K562 (cell line): ENCODE measurements around the gene VGLL2. TPM values are rescaled to one million over a fixed set of nuclear protein-coding genes. Genes with fewer than 3 reads are reported as not detected.

Experiments used
- ATAC-seq: fragments of 200-7000 bp; cut with Tn5 transposase; 3 replicates; pipeline ENCODE4 v1.9.1; 2020; ENCODE audit warnings: moderate library complexity
- BruUV-seq: library from RNA; stranded (reverse); fragments of 400-500 nt; replicated peaks from 2 replicates; lab custom pipeline; 2021; lab: Mats Ljungman, UMichigan
- CTCF ChIA-PET: fragments of 300-600 bp; formaldehyde crosslinking; extraction: SDS; loops from one replicate; lab custom pipeline; 2021; ENCODE audit warnings: low intra/inter-chr PET ratio; lab: Yijun Ruan, JAX
- POLR2A ChIA-PET: fragments of 300-600, 350-650 bp; sonication (Branson Sonifier 250); formaldehyde crosslinking; extraction: SDS; loops from one replicate; lab custom pipeline; 2021; ENCODE audit warnings: antibody characterized with exemption, inconsistent platforms; lab: Yijun Ruan, JAX
- DNase-seq, 4 experiments: peaks; one replicate each; pipeline versions ENCODE4 v3.0.0 to v3.0.0-alpha.2; 2011 to 2018; ENCODE audit warnings: low spot score in 3 of 4, mixed read lengths in 3 of 4; ENCODE audit errors: extremely low read depth in 1 of 4
- FAIRE-seq: peaks from 2 replicates; lab custom pipeline; 2011; peaks lifted over from hg19 to GRCh38; lab: Jason Lieb, UNC
- H2AFZ ChIP-seq: 2 replicates; pipeline ENCODE4 v1.6.0; 2011; ENCODE audit warnings: low read depth, low read length, control low read depth, inconsistent platforms
- H3K27ac ChIP-seq: fragments of 200-600 bp; 3 replicates; pipeline ENCODE4 v1.8.0; 2011; ENCODE audit warnings: low read depth, mild to moderate bottlenecking, control low read depth, inconsistent platforms, low read length, moderate library complexity, mixed read lengths; ENCODE audit errors: extremely low read depth
- H3K27me3 ChIP-seq, 2 experiments: fragments of 300-600 bp in 1 of 2; 2 replicates in 1 of 2; 3 replicates in 1 of 2; pipeline versions ENCODE4 v1.6.0 to v1.8.0; 2011; ENCODE audit warnings: inconsistent platforms in 2 of 2, low read length in 2 of 2, mild to moderate bottlenecking in 1 of 2, mixed read lengths in 1 of 2, moderate library complexity in 1 of 2; ENCODE audit not compliant: control insufficient read depth in 2 of 2, insufficient read depth in 2 of 2
- H3K36me3 ChIP-seq: fragments of 300-600 bp; 3 replicates; pipeline ENCODE4 v1.8.0; 2011; ENCODE audit warnings: mild to moderate bottlenecking, low read length, inconsistent platforms; ENCODE audit not compliant: control insufficient read depth, insufficient read depth
- H3K4me1 ChIP-seq, 2 experiments: fragments of 200-600 bp in 1 of 2; replicated peaks in 1 of 2; 2 replicates in 1 of 2; 3 replicates in 1 of 2; pipeline versions ENCODE4 v1.5.1 to v1.8.0; 2011; ENCODE audit warnings: inconsistent platforms in 2 of 2, low read length in 2 of 2, mild to moderate bottlenecking in 1 of 2, mixed read lengths in 1 of 2, moderate library complexity in 1 of 2; ENCODE audit not compliant: control insufficient read depth in 2 of 2, insufficient read depth in 2 of 2
- H3K4me2 ChIP-seq: 2 replicates; pipeline ENCODE4 v1.6.1; 2011; ENCODE audit warnings: low read length, control low read depth, inconsistent platforms, mixed read lengths; ENCODE audit not compliant: insufficient read depth
- H3K4me3 ChIP-seq: fragments of 200-600 bp; sonication (generic), shearing (Covaris generic); 2 replicates; pipeline ENCODE4 v1.5.1; 2016; ENCODE audit warnings: control low read depth, inconsistent platforms
- H3K79me2 ChIP-seq: fragments of 200-600 bp; 3 replicates; pipeline ENCODE4 v1.8.0; 2011; ENCODE audit warnings: low read length, inconsistent platforms; ENCODE audit not compliant: control insufficient read depth, insufficient read depth
- H3K9ac ChIP-seq, 2 experiments: 2 replicates each; pipeline versions ENCODE4 v1.6.0 to v1.6.1; 2011; ENCODE audit warnings: low read depth in 2 of 2, low read length in 2 of 2, control low read depth in 1 of 2, inconsistent platforms in 1 of 2, mild to moderate bottlenecking in 1 of 2, mixed read lengths in 1 of 2; ENCODE audit not compliant: insufficient read depth in 1 of 2
- H3K9me1 ChIP-seq: one replicate; pipeline ENCODE4 v1.6.0; 2011; ENCODE audit warnings: inconsistent platforms, mild to moderate bottlenecking, low read length, moderate library complexity; ENCODE audit not compliant: control insufficient read depth, insufficient read depth
- H3K9me3 ChIP-seq: replicated peaks from 2 replicates; pipeline ENCODE4 v1.5.1; 2011; ENCODE audit warnings: low read depth, low read length, inconsistent platforms; ENCODE audit not compliant: control insufficient read depth, insufficient read depth
- H4K20me1 ChIP-seq: replicated peaks from 2 replicates; pipeline ENCODE4 v1.6.1; 2011; ENCODE audit warnings: low read length, inconsistent platforms, mixed read lengths; ENCODE audit not compliant: control insufficient read depth, insufficient read depth
- C11orf30 ChIP-seq: fragments of 450-650 bp; IDR thresholded peaks from 2 replicates; pipeline ENCODE4 v1.6.1; 2016; ENCODE audit warnings: low read depth, mild to moderate bottlenecking
- FOXK2 ChIP-seq, 2 experiments: fragments of 450-650 bp; IDR thresholded peaks in 1 of 2; conservative IDR thresholded peaks in 1 of 2; 2 replicates each; pipeline ENCODE4 v1.6.1; 2016; ENCODE audit warnings: low read depth in 2 of 2, mild to moderate bottlenecking in 1 of 2
- GTF2A2 ChIP-seq: IDR thresholded peaks from 2 replicates; pipeline ENCODE4 v1.6.1; 2016; ENCODE audit warnings: mild to moderate bottlenecking, missing genetic modification characterization, missing compliant biosample characterization
- HIVEP1 ChIP-seq: fragments of 250-450 bp; sonication (Bioruptor Pico); IDR thresholded peaks from 2 replicates; pipeline ENCODE4 v1.4.0; 2020; ENCODE audit warnings: mild to moderate bottlenecking
- MAFG ChIP-seq: fragments of 450-650 bp; conservative IDR thresholded peaks from 2 replicates; pipeline ENCODE4 v1.6.1; 2016; ENCODE audit warnings: missing genetic modification characterization, missing compliant biosample characterization
- MAFK ChIP-seq: IDR thresholded peaks from 2 replicates; pipeline ENCODE4 v1.6.1; 2011; ENCODE audit warnings: low read length, improper control_type of control experiment
- PHB ChIP-seq: fragments of 250-450 bp; sonication (Bioruptor Pico); IDR thresholded peaks from 2 replicates; pipeline ENCODE4 v1.5.0; 2021
- POU5F1 ChIP-seq: fragments of 150-350 bp; IDR thresholded peaks from 2 replicates; pipeline ENCODE4 v1.6.1; 2014; ENCODE audit warnings: borderline replicate concordance, low read length, low read depth, mild to moderate bottlenecking; ENCODE audit not compliant: partially characterized antibody
- RBM14 ChIP-seq: fragments of 200-400 bp; formaldehyde crosslinking; IDR thresholded peaks from 2 replicates; pipeline ENCODE4 v1.6.1; 2018; ENCODE audit warnings: low read depth, mild to moderate bottlenecking, low read length, moderate library complexity, borderline replicate concordance; ENCODE audit not compliant: insufficient read depth
- TRIM25 ChIP-seq: fragments of 450-650 bp; IDR thresholded peaks from 2 replicates; pipeline ENCODE4 v1.7.0; 2016; ENCODE audit warnings: borderline replicate concordance
- ZNF316 ChIP-seq: fragments of 450-650 bp; IDR thresholded peaks from 2 replicates; pipeline ENCODE4 v1.6.1; 2016
- ZNF766 ChIP-seq: fragments of 200-800 bp; sonication (Bioruptor generic); conservative IDR thresholded peaks from 2 replicates; pipeline ENCODE4 v1.6.1; 2016; ENCODE audit warnings: missing genetic modification characterization, missing compliant biosample characterization
- ZSCAN29 ChIP-seq: fragments of 450-650 bp; IDR thresholded peaks from 2 replicates; pipeline ENCODE4 v1.6.1; 2017
- WGBS: fragments of 100-300 bp; shearing (Covaris generic); methylation state at CpG from one replicate; pipeline ENCODE4 v1.1.6; 2016; ENCODE audit warnings: low coverage, mixed read lengths; ENCODE audit not compliant: insufficient coverage; ENCODE audit errors: missing lambda C conversion rate; 5-methylcytosine and 5-hydroxymethylcytosine counted together
- in situ Hi-C: fragments of 300-500 bp; cut with MboI; formaldehyde crosslinking; loops from 4 replicates; pipeline ENCODE4 v1.15.0; 2018; ENCODE audit warnings: inconsistent platforms, mixed read lengths
- intact Hi-C: fragments of 100-400 bp; cut with micrococcal nuclease; formaldehyde crosslinking; loops from 2 replicates; pipeline ENCODE4 v1.14.2; 2022
- polyA plus RNA-seq, 8 experiments: library from polyadenylated mRNA; depleted of rRNA in 4 of 8; stranded (reverse) in 5 of 8; unstranded in 3 of 8; fragments of >200 nt; fragmentation: Nextera tagmentation in 2 of 8; fragmentation: Illumina TruSeq in 1 of 8; extraction: Ambion mirVana in 2 of 8; extraction: Trizol in 1 of 8; gene quantifications; 2 replicates each; pipeline versions ENCODE4 v1.2.1 to v1.2.3, GENCODE V29; 2011 to 2014; ENCODE audit warnings: inconsistent platforms in 1 of 8, missing spikeins in 1 of 8
- total RNA-seq, 7 experiments: library from RNA; depleted of rRNA in 6 of 7; stranded (reverse); fragments of >200 nt in 6 of 7; fragmentation: Illumina TruSeq in 2 of 7; extraction: Trizol in 2 of 7; gene quantifications; 2 replicates each; pipeline versions ENCODE4 v1.2.1 to v1.2.3, GENCODE V29; 2011 to 2021; ENCODE audit warnings: low replicate concordance in 1 of 7
- TF ChIP-seq, protein P1 (sequence below): sonication (generic); formaldehyde crosslinking; IDR thresholded peaks from 2 replicates; pipeline ENCODE4 v1.8.0; 2022; ENCODE audit warnings: missing genetic modification reagents, mild to moderate bottlenecking, moderate library complexity, borderline replicate concordance

Gene VGLL2
- total and polyA plus RNA-seq, 9 of the 15 experiments (the other 6 are each of a cell fraction or from before 2014, with no cell fraction given): not detected

DNA sequence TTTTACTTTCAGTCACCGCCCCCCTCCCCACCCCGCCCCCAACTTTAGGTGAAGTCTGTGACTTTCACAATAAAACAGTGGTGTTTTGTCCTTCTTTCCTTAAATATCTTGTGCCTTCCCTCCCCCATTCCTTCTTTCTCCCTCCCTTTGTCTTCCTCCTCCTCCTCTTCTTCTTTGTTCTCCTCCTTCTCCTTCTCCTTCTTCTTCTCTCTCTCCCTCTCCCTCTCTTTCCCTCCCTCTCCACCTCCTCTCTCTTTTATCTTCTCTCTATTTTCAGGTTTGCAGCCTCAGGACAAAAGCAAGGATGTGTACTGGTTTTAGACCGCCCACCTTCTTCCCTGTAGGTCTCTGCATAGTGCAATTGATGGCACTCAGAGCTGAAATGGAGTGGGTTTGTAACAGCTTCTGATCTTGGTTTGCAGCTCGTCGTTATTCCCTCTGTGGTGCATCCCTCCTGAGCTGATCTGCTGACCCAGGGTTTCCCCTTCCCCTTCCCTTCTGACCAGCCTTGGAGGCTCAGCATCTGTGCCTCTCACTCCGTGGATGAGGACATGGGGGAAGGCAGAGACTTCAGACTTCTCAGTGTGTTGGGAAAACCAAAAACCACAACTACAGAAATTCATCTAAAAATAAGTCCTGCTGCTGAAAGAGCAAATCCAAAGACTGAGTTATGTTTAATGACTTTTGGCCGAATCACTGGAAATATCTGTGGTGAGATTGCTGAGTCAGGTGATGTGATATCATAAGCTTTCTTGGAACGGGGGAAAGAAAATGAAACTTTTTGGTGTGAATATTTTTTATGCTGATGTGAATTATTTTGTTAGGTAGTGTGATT is 6.9 kb downstream of the VGLL2 start:
- TF ChIP-seq MAFK (no peak), C11orf30 (peak; percentile 48), MAFG (tag) (peak; percentile 63), ZNF316 (peak; percentile 74), ZSCAN29 (no peak)
- TF ChIP-seq, all 486 proteins: peak for 3
- Histone ChIP-seq H3K4me1 (peaks cover 0 to 9% of the 10 kb centered on the region in 2 experiments; a peak in 1 of 5 replicates), H3K27ac (no peak overlapping the region), H3K9me3 (no peaks in the 10 kb centered on the region), H2AFZ (no peak overlapping the region), H3K4me2 (no peak overlapping the region), H4K20me1 (no peaks in the 10 kb centered on the region), H3K36me3 (no peaks in the 10 kb centered on the region), H3K27me3 (peaks cover 0 to 20% of the 10 kb centered on the region in 2 experiments; a peak in 3 of 5 replicates), H3K4me3 (no peak overlapping the region), H3K79me2 (no peaks in the 10 kb centered on the region), H3K9ac (no peak overlapping the region), H3K9me1 (no peaks in the 10 kb centered on the region)
- ATAC-seq (no peak), FAIRE-seq (no peak), DNase-seq (no peak)
- no TSS peak for BruUV-seq
- intact Hi-C loops: no loop called here
- CTCF ChIA-PET: no interaction called here
- POLR2A ChIA-PET: no interaction called here
- WGBS: 2% methylated on average over 7 of the region's 8 CpGs
- in situ Hi-C loops: no loop called here

GRCh38 chr6:117272891-117273290 is 7.5 kb downstream of the VGLL2 start:
- Histone ChIP-seq H3K9me3 (no peaks in the 10 kb centered on the region), H3K9me1 (no peaks in the 10 kb centered on the region), H3K9ac (no peak overlapping the region), H3K79me2 (no peaks in the 10 kb centered on the region), H3K4me3 (no peak overlapping the region), H3K36me3 (no peaks in the 10 kb centered on the region), H3K27me3 (peaks cover 0 to 19% of the 10 kb centered on the region in 2 experiments; a peak in 3 of 5 replicates), H4K20me1 (no peaks in the 10 kb centered on the region), H3K27ac (no peak overlapping the region), H3K4me2 (no peak overlapping the region), H2AFZ (no peak overlapping the region), H3K4me1 (peaks cover 0 to 9% of the 10 kb centered on the region in 2 experiments; a peak in 1 of 5 replicates)
- FAIRE-seq (no peak), DNase-seq (no peak), ATAC-seq (no peak)
- BruUV-seq: no TSS peak
- whole genome bisulfite sequencing: 0% methylated on average over 1 of the region's 1 CpG
- intact Hi-C loops (no loop called here), in situ Hi-C loops (no loop called here)
- ChIA-PET POLR2A (interaction anchor here (0.6 kb wide), 1 partner anchor 29 kb away, joined by 3 read pairs; no protein-coding TSS in a partner anchor), CTCF (no interaction called here)
- TF ChIP-seq HIVEP1 (CRISPR knock-in tag) (no peak), FOXK2 (conservative IDR thresholded peaks at IDR 0.05 in 1 of 2, IDR thresholded peaks at IDR 0.05 in 1 of 2; ENCODE audit: low read depth in 2 of 2) (no peak), PHB (CRISPR knock-in tag) (no peak), GTF2A2 (tag) (no peak), RBM14 (no peak), POU5F1 (no peak), ZNF766 (no peak), TRIM25 (no peak)
- TF ChIP-seq, protein P1, sequence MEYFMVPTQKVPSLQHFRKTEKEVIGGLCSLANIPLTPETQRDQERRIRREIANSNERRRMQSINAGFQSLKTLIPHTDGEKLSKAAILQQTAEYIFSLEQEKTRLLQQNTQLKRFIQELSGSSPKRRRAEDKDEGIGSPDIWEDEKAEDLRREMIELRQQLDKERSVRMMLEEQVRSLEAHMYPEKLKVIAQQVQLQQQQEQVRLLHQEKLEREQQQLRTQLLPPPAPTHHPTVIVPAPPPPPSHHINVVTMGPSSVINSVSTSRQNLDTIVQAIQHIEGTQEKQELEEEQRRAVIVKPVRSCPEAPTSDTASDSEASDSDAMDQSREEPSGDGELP (CRISPR knock-in tag): no peak
